ENCODE data around the gene KRT6C. TPM values are rescaled to one million over a fixed set of nuclear protein-coding genes. Genes with fewer than 3 reads are reported as not detected.

The KRT6C gene
- total RNA-seq, 4 donors from 2014 or later = 0.13 to 11.0 (median 1.0) TPM; not detected in 1

GRCh38 chr12:52439845-52440244, 33.8 kb downstream of the KRT6C start:
- WGBS, 2 donors = 61 to 63% methylated on average over 2 of the region's 2 CpGs
- intact Hi-C loops (cut with DNase I; ENCODE audit: low total_unique reads) = no loop called here
- H3K4me3 ChIP-seq (ENCODE audit: low read depth, poor library complexity, severe bottlenecking) = no peak overlapping the region
- TF ChIP-seq POLR2A (IDR thresholded peaks at IDR 0.05) (no peak), CTCF (IDR thresholded peaks at IDR 0.05) (no peak)
- peak in 1 of 2 donors; percentile 57 for DNase-seq (ENCODE audit: low spot score in 2 of 2)

- no peak overlapping the region for H3K4me3 ChIP-seq (ENCODE audit: low read depth, poor library complexity, severe bottlenecking)
- 85 to 92% methylated on average over 6 to 8 of the region's 8 CpGs for WGBS, 2 donors
- peak in 1 of 2 donors; percentile 59 for DNase-seq (ENCODE audit: low spot score in 2 of 2)
- TF ChIP-seq POLR2A (IDR thresholded peaks at IDR 0.05) (no peak), CTCF (IDR thresholded peaks at IDR 0.05) (no peak)
- intact Hi-C loops (cut with DNase I; ENCODE audit: low total_unique reads) = no loop called here
Measured at GRCh38 chr12:52439420-52439819, 34.2 kb downstream of the KRT6C start.

- intact Hi-C loops (cut with DNase I; ENCODE audit: low total_unique reads) = no loop called here
- no peak overlapping the region for H3K4me3 ChIP-seq (ENCODE audit: low read depth, poor library complexity, severe bottlenecking)
- DNase-seq (ENCODE audit: low spot score in 2 of 2) = peak in 1 of 2 donors; percentile 70
- no peak for TF ChIP-seq CTCF (IDR thresholded peaks at IDR 0.05)
- TF ChIP-seq POLR2A (IDR thresholded peaks at IDR 0.05) = no peak
- WGBS, 2 donors = 81 to 82% methylated on average over 8 of the region's 8 CpGs
Measured at GRCh38 chr12:52438305-52439301, 35.0 kb downstream of the KRT6C start.

GRCh38 chr12:52437508-52437907, 36.1 kb downstream of the KRT6C start:
- DNase-seq (ENCODE audit: low spot score in 2 of 2) = peak in 1 of 2 donors; percentile 69
- no peak overlapping the region for H3K4me3 ChIP-seq (ENCODE audit: low read depth, poor library complexity, severe bottlenecking)
- intact Hi-C loops (cut with DNase I; ENCODE audit: low total_unique reads) = no loop called here
- WGBS, 2 donors = 72 to 83% methylated on average over 9 of the region's 9 CpGs
- TF ChIP-seq POLR2A (IDR thresholded peaks at IDR 0.05) (no peak), CTCF (IDR thresholded peaks at IDR 0.05) (no peak)

- H3K4me3 ChIP-seq (ENCODE audit: low read depth, poor library complexity, severe bottlenecking) = no peak overlapping the region
- WGBS, 2 donors = 64 to 70% methylated on average over 9 of the region's 9 CpGs
- DNase-seq (ENCODE audit: low spot score in 2 of 2) = peak in 1 of 2 donors; percentile 60
- no peak for TF ChIP-seq CTCF (IDR thresholded peaks at IDR 0.05)
- TF ChIP-seq POLR2A (IDR thresholded peaks at IDR 0.05) = no peak
- intact Hi-C loops (cut with DNase I; ENCODE audit: low total_unique reads) = no loop called here
Measured at GRCh38 chr12:52436828-52437474, 36.7 kb downstream of the KRT6C start.

Measured in lower leg skin (tissue), 4 donors.